HFF-Myc (cell line): ENCODE results near the gene ZNF451.

Source experiments
- DNase-seq: peaks from one replicate; pipeline ENCODE4 v3.0.0-alpha.2; 2011; ENCODE audit warnings: low read depth; ENCODE audit errors: extremely low read depth
- H3K4me3 ChIP-seq: replicated peaks from 2 replicates; pipeline ENCODE4 v1.5.1; 2011; ENCODE audit warnings: low read depth, mild to moderate bottlenecking, control low read depth, low read length
- CTCF ChIP-seq: IDR thresholded peaks from 2 replicates; pipeline ENCODE4 v1.5.1; 2012; ENCODE audit warnings: mild to moderate bottlenecking, low read depth, low read length, control low read depth; ENCODE audit errors: missing control alignments

The ZNF451 gene

GRCh38 chr6:57064809-57065208 lies 25.2 kb upstream of the ZNF451 start:
- TF ChIP-seq CTCF: no peak
- DNase-seq: no peak
- H3K4me3 ChIP-seq: no peak overlapping the region

- H3K4me3 ChIP-seq: no peak overlapping the region
- TF ChIP-seq CTCF: no peak
- DNase-seq: no peak
These were observed 21.9 kb upstream of the ZNF451 start for GRCh38 chr6:57068061-57068460.

GRCh38 chr6:57069228-57069627 lies 20.8 kb upstream of the ZNF451 start:
- no peak for DNase-seq
- TF ChIP-seq CTCF: no peak
- no peak overlapping the region for H3K4me3 ChIP-seq

- no peak for TF ChIP-seq CTCF
- DNase-seq: no peak
- no peak overlapping the region for H3K4me3 ChIP-seq
These were observed 20.1 kb upstream of the ZNF451 start for GRCh38 chr6:57069920-57070331.

GRCh38 chr6:57072108-57072507 lies 17.9 kb upstream of the ZNF451 start:
- H3K4me3 ChIP-seq: no peak overlapping the region
- DNase-seq: no peak
- no peak for TF ChIP-seq CTCF

GRCh38 chr6:57074383-57074782 lies 15.6 kb upstream of the ZNF451 start:
- H3K4me3 ChIP-seq: no peak overlapping the region
- TF ChIP-seq CTCF: no peak
- DNase-seq: no peak

GRCh38 chr6:57075092-57075491 lies 14.9 kb upstream of the ZNF451 start:
- no peak overlapping the region for H3K4me3 ChIP-seq
- no peak for TF ChIP-seq CTCF

More at GRCh38 chr6:57075092-57075491, 14.9 kb upstream of the ZNF451 start:
- DNase-seq: no peak
